Effector CD4-positive, alpha-beta T cell (primary cell): ENCODE data around the gene IL3RA.
"Not testable (repeated sequence)": the region's sequence is repeated elsewhere in the genome, so short reads cannot be mapped to it uniquely, and the experiment has no call there.

Experiments
- DNase-seq: peaks from one replicate; pipeline ENCODE4 v3.0.0-alpha.2; 2020

IL3RA gene

GRCh38 chrX:1400742-1401471 is 64.3 kb downstream of the IL3RA start:
- no peak for DNase-seq

- DNase-seq: no peak
Measured at GRCh38 chrX:1401611-1402430, 65.2 kb downstream of the IL3RA start.

GRCh38 chrX:1403228-1403627 is 66.6 kb downstream of the IL3RA start:
- DNase-seq: no peak

GRCh38 chrX:1403867-1404266 is 67.3 kb downstream of the IL3RA start:
- DNase-seq: not testable (repeated sequence)

- not testable (repeated sequence) for DNase-seq
Measured at GRCh38 chrX:1405769-1406168, 69.2 kb downstream of the IL3RA start.

- no peak for DNase-seq
Measured at GRCh38 chrX:1407035-1407434, 70.5 kb downstream of the IL3RA start.

- no peak for DNase-seq
Measured at GRCh38 chrX:1411326-1411725, 74.7 kb downstream of the IL3RA start.

- DNase-seq: no peak
Measured at GRCh38 chrX:1412551-1413161, 76.1 kb downstream of the IL3RA start.

- no peak for DNase-seq
Measured at GRCh38 chrX:1416327-1416784, 79.8 kb downstream of the IL3RA start.

GRCh38 chrX:1416965-1417760 is 80.6 kb downstream of the IL3RA start:
- no peak for DNase-seq

GRCh38 chrX:1417921-1418771 is 81.6 kb downstream of the IL3RA start:
- DNase-seq: no peak

- no peak for DNase-seq
Measured at GRCh38 chrX:1418901-1419544, 82.4 kb downstream of the IL3RA start.

GRCh38 chrX:1419545-1420355 is 83.2 kb downstream of the IL3RA start:
- no peak for DNase-seq

- no peak for DNase-seq
Measured at GRCh38 chrX:1420371-1420770, 83.8 kb downstream of the IL3RA start.

GRCh38 chrX:1421433-1422134 is 85.0 kb downstream of the IL3RA start:
- no peak for DNase-seq

- no peak for DNase-seq
Measured at GRCh38 chrX:1422135-1422465, 85.5 kb downstream of the IL3RA start.

- DNase-seq: no peak
Measured at GRCh38 chrX:1423215-1423614, 86.6 kb downstream of the IL3RA start.

GRCh38 chrX:1424147-1424851 is 87.7 kb downstream of the IL3RA start:
- no peak for DNase-seq

- no peak for DNase-seq
Measured at GRCh38 chrX:1425381-1425780, 88.8 kb downstream of the IL3RA start.
